Epithelial cell of proximal tubule (primary cell): Measurements from ENCODE around the gene LRRC3C. TPM values are rescaled to one million over a fixed set of nuclear protein-coding genes. Genes with fewer than 3 reads are reported as not detected.

Source experiments
- DNase-seq: peaks from one replicate; pipeline ENCODE4 v3.0.0-alpha.2; 2011; ENCODE audit warnings: low read depth
- H3K4me3 ChIP-seq: 2 replicates; pipeline ENCODE4 v1.5.1; 2011; ENCODE audit warnings: low read depth, mild to moderate bottlenecking, low read length
- total RNA-seq: library from RNA; depleted of rRNA; stranded (reverse); fragments of >200 nt; gene quantifications from 2 replicates; pipeline ENCODE4 v1.2.3, GENCODE V29; 2015
- TF ChIP-seq, protein P1 (sequence below): conservative IDR thresholded peaks from 2 replicates; pipeline ENCODE4 v1.5.1; 2012; ENCODE audit warnings: low read depth, mild to moderate bottlenecking, low read length

LRRC3C gene
- total RNA-seq, 1 donor from 2014 or later: not detected

DNA sequence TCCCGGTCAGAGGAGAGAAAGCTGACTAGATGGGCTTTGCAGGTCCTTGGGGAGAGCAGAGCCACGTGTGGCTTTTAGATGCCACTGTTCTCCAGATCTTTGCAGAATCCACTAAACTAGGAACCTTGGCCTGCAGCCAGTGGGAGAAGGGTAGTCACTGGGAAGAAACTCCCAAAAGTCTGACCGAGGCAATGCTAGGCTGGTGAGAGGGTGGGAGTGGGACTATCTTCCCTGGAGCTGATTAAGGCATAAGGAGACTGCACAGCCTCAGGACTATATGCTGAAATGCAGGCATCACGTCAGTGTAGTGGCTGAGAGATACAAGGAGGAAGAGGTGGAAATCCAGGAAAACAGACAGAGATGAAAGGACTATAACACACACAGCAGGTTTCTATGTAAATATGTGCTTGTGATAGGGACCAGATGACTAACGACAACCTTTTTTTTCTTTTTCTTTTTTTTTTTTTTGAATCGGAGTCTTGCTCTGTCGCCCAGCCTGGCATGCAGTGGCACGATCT lies 33.1 kb downstream of the LRRC3C start:
- no peak for DNase-seq
- TF ChIP-seq, protein P1, sequence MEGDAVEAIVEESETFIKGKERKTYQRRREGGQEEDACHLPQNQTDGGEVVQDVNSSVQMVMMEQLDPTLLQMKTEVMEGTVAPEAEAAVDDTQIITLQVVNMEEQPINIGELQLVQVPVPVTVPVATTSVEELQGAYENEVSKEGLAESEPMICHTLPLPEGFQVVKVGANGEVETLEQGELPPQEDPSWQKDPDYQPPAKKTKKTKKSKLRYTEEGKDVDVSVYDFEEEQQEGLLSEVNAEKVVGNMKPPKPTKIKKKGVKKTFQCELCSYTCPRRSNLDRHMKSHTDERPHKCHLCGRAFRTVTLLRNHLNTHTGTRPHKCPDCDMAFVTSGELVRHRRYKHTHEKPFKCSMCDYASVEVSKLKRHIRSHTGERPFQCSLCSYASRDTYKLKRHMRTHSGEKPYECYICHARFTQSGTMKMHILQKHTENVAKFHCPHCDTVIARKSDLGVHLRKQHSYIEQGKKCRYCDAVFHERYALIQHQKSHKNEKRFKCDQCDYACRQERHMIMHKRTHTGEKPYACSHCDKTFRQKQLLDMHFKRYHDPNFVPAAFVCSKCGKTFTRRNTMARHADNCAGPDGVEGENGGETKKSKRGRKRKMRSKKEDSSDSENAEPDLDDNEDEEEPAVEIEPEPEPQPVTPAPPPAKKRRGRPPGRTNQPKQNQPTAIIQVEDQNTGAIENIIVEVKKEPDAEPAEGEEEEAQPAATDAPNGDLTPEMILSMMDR: no peak
- no peak overlapping the region for H3K4me3 ChIP-seq

DNA sequence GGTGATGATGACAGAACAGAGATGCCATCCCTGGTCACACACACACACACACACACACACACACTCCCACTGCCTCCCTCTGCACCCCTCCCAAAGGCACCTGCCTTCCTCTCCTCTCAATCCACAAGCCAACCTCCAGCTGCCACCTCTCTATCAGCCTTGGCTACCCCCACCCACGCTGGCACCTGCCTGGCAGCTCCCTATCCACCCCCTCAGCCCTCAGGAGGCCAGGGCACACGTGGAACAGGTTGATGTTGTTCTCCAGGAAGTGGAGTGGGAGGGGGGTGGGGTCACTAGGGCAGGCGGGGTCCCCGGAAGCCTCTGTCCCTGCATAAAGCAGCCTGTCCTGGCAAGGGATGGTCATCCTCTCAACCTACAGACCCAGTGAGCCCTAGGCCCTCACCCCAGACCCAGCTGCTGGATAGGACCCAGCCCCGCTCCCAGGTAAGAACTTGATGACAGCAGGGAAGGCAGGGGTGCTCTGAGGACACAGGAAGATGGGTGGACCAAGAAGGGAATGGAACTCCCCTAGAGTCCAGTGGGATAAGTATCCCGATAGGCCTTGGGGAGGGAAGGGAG lies 35.2 kb downstream of the LRRC3C start, which contains the start of gene GSDMA:
GSDMA (plus strand) TSS at position 363 of the 579 bp plus-strand sequence. CDS start 2,684 bp downstream, outside the sequence.
- TF ChIP-seq, protein P1: no peak
- no peak within 1 kb of the TSS for H3K4me3 ChIP-seq
- DNase-seq: no peak

DNA sequence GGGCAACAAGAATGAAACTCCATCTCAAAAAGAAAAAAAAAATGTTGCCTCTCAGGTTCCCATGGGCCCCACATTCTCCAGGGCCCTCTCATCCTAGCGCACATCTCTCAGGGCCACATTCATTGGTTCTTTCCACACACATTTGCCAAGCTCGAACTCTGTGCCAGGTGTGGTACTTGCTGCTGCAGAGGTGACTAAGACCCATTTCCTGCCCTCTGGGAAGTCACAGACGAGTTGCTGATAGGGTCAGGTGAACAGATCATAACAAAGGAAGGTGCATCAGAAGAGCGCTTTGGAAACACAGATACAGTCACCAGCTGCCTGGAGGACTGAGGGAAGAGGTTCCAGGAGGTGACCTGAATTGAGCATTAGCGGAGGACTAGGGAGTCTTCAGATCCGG lies 36.3 kb downstream of the LRRC3C start:
- TF ChIP-seq, protein P1: no peak
- no peak for DNase-seq
- no peak overlapping the region for H3K4me3 ChIP-seq

DNA sequence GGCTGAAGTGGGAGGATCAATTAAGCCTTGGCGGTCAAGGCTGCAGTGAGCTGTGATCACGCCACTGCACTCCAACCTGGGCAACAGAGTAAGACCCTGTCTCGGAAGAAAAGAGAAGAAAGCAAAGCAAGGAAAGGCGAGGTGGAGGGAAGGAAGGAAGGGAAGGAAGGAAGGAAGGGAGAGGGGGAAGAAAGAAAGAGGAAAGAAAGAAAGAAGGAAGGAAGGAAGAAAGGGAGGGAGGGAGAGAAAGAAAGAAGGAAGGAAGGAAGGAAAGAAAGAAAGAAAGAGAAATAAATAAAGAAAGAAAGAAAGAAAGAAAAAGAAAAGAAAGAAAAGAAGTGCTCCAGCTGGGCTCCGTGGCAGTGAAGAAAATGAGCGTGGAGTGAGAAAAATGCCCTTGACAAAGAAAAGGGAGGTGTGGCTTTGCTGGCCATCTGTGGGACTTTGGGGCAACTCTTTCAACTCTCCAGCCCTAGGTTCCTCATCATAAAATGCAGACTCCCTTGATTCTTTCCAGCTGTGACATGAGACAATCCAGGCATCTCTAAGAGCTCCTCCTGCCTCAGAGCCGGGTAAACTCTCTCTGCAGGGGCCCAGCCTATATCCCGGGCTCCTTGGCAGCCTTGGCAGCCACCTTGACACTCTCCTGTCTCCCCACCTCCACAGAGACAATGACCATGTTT lies 37.6 kb downstream of the LRRC3C start:
- TF ChIP-seq, protein P1: no peak
- H3K4me3 ChIP-seq: no peak overlapping the region

DNA sequence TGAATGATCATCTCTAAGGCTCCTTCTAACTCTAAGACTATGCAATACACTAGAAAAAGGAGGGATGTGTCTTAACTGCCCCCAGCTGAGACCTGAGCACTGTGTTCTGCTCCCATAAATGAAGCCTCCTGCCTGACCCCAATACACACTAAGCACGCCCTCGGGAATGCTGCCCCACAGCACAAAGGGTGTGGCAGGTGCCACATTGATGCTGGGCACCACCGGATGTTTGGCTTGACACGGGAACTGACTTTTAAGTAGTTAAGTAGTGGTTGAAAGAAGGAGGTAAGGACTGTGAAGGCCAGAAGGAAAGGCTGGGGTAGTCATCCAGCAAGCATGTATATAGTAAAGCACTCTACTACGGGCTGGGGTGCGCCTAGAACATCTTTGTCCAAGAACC lies 39.2 kb downstream of the LRRC3C start:
- TF ChIP-seq, protein P1: no peak
- DNase-seq: no peak
- H3K4me3 ChIP-seq: no peak overlapping the region

More for the DNA sequence above, 37.6 kb downstream of the LRRC3C start:
- DNase-seq: no peak

DNA sequence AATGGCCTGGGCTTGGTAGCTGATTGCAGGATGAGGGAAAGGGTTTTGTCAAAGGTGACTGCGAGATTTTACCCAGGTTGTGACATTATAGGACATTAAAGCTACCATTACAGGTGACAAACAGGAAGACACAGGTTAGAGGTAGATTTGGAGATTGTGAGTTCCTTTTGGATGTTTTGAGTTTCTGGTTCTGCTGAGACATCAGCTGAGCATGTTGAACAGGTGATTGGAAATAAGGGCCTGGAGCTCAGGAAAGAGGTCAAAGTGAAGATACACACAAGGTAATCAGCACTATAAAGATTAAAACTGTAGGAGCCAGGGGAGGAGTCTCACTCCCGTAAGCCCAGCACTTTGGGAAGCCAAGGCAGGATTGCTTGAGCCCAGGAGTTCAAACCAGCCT lies 41.2 kb downstream of the LRRC3C start:
- H3K4me3 ChIP-seq: no peak overlapping the region
- no peak for DNase-seq
- TF ChIP-seq, protein P1: no peak
